GM18507 (cell line): ENCODE data around the gene TMEM91.
A peak's percentile ranks its signal among the peaks of the same experiment; 100 is the strongest.
"Not testable (repeated sequence)": the region's sequence is repeated elsewhere in the genome, so short reads cannot be mapped to it uniquely, and the experiment has no call there.

Experiments used
- DNase-seq: peaks from one replicate; pipeline ENCODE4 v3.0.0; 2011; ENCODE audit warnings: low read depth; ENCODE audit not compliant: insufficient read length; ENCODE audit errors: extremely low spot score
- FAIRE-seq: peaks from 2 replicates; lab custom pipeline; 2011; peaks lifted over from hg19 to GRCh38; lab: Jason Lieb, UNC

Gene TMEM91

DNA sequence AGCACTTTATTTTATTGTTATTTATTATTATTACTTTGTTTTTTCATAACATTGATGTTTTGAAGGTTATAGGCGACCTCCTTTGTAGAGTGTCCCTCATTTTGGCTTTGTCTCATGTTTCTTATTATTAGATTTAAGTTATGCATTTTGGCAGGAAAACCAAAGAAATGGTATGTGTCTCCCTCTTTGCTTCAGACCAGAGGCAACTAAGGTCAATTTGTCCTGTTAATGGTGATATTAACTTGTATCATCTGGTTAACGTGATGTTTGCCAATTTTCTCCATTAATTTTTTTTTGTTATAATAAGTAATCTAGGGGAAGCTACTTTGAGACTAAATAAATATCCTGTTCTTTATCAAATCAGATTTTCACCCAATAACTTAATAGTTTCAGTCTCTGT, 3.8 kb upstream of the TMEM91 start:
- no peak for FAIRE-seq
- no peak for DNase-seq

GRCh38 chr19:41373993-41374392, 2.3 kb upstream of the TMEM91 start:
- no peak for DNase-seq
- FAIRE-seq, result no peak

DNA sequence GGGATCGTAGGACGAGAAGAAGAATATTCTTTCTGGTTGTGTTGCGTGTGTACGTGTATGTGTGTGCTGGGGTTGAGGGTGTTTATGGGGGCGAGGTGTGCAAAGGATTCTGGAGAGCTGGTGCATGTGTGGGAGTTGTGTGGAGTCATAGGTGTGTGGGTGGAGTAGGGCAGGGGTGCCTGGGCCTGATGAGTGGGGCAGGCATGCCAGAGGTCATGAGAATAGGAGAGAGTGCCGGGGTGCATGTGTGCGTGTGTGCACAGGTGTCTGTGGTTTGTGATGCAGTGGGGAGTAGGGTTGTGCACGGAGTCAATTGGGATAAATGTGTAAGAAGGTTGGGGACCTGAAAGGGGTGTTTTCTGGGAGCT, 649 bp downstream of the TMEM91 start:
- FAIRE-seq, result no peak
- no peak for DNase-seq

GRCh38 chr19:41377977-41378709, 1.8 kb downstream of the TMEM91 start:
- DNase-seq, result peak; percentile 14
- FAIRE-seq, result peak; percentile 60

DNA sequence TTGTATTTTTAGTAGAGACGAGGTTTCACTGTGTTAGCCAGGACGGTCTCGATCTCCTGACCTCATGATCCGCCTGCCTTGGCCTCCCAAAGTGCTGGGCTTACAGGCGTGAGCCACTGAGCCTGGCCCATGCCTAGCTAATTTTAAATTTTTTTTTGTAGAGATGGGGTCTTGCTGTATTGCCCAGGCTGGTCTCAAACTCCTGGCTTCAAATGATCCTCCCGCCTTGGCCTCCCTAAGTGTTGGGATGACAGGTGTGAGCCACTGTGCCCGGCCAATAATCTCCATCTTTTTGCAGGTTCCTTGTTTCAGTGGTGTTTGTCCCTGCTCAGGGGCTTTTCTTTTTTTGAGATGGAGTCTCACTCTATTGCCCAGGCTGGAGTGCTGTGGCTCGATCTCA, 5.2 kb downstream of the TMEM91 start:
- not testable (repeated sequence) for FAIRE-seq, DNase-seq

DNA sequence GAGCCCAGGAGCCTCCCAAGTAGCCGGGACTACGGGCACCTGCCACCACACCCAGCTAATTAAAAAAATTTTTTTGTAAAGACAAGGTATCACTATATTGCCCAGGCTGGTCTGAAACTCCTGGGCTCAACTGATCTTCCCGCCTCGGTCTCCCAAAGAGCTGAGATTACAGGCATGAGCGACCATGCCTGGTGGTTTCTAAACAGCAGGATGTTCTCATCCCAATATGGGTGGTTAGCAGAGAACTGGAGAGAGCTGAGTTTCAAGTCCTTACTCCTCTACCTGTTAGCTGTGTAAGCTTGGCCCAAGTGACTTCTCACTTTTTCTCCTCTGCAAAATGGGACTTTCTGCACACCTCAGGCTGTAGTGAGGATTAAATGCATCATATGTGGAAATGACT, 8.0 kb downstream of the TMEM91 start:
- DNase-seq, result no peak
- FAIRE-seq, result no peak

GRCh38 chr19:41386442-41386841, 10.1 kb downstream of the TMEM91 start:
- DNase-seq (no peak), FAIRE-seq (no peak)

DNA sequence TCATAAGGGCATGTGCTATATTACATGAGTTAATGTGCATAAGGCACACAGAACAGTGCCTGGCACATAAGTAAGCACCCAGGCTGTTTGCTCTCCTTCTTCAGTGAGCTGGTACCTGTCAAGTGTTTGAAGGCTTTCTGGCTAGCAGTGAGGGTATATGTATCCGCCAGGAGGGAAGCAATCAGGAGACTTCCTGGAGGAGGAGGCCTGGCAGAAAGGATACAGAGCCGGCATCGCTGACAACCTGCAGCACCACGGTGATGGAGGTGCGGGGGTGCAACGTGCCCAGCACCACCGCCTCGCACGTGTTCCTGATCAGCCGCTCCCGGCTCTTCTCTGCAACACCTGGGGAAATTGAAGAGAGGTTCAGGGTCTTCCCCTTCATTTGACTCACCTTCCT, 15.3 kb downstream of the TMEM91 start:
- FAIRE-seq, result no peak
- no peak for DNase-seq

DNA sequence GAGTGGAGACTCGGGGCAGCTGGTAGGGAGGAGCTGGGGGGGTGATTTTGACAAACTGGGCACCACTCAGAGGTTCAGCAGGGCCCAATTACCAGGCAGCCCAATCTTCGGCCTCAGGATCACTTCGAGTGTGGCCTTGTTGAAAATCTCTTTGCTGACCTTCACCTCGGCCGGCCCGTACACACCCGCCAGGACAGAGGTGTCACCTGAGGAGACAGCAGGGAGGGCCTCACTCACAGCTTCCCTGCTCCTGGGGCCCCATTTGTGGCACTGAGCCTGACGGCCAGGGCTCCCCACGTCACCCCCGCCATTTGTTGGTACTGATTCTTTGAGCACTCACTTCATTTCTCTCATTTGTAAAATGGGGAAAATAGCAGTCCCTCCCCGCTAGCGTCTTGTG, 16.4 kb downstream of the TMEM91 start:
- DNase-seq, result no peak
- FAIRE-seq, result no peak

DNA sequence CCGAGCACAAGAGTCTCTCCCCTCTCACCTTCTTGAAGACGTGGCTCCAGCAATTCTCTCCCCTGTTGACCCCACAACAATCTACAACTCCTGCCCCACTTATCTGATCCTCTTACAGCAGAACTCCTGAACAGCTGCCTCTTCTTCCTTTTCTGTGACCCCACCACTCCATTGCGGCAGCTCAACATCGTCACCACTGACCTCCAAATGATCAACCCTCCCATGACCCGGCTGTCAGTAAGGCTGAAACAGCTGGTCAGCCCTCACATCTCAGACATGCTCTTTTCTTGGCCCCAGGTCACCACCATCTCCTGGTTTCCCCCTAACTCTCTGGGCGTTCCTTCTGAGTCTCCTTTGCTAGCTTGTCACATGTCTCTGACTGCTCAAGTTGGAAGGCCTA, 19.0 kb downstream of the TMEM91 start:
- FAIRE-seq (no peak), DNase-seq (no peak)

GRCh38 chr19:41397086-41398049, 21.0 kb downstream of the TMEM91 start, which contains the start of the genes BCKDHA and EXOSC5:
Gene BCKDHA (plus strand): TSS chr19:41397818. CDS start chr19:41397828, 10 bp downstream.
Gene EXOSC5 (minus strand): TSS chr19:41397359. CDS start chr19:41397328, 31 bp downstream.
- DNase-seq (peak; percentile 97), FAIRE-seq (peak; percentile 99)

DNA sequence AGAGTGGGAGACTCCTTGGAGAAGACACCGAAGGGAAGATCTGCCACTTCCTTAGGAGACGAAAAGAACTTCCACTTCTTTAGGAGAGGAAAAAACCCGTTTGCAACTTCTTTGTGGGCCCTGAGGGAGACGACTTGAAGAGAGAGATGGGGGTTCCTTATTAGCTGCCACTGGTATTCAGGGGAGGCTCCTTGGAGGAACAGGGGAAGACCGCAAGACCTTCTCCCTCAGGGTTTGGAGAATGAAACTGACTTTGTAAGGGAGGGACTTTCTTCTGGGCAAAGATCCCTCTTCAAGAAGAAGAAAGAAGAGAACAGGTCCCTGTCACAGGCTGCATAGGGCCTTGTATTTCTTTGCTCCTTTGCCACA, 21.7 kb downstream of the TMEM91 start:
- no peak for DNase-seq
- no peak for FAIRE-seq

GRCh38 chr19:41398598-41398997, 22.3 kb downstream of the TMEM91 start:
- FAIRE-seq, result no peak
- no peak for DNase-seq

DNA sequence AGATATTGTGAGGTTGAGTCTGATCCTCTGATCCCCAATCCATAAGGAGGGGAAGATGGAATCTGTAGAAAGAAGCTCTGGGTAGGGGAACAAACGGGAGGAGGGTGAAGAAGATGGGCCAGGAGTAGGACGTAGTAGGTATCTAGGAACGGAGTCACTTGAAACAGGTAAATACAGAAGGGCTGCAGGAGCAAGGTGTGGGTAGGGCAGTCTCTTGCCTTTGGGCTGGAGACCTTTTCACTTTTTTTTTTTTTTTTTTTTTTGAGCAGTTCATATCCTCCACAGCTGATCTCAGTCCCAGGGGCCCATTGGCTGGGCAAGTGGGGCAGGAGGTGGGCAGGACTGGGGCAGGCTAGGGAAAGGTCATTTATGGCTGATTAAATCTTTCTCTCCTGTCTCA, 22.8 kb downstream of the TMEM91 start:
- DNase-seq, result no peak
- FAIRE-seq, result no peak

- FAIRE-seq (no peak), DNase-seq (no peak)
These were observed 23.2 kb downstream of the TMEM91 start for GRCh38 chr19:41399525-41399924.

DNA sequence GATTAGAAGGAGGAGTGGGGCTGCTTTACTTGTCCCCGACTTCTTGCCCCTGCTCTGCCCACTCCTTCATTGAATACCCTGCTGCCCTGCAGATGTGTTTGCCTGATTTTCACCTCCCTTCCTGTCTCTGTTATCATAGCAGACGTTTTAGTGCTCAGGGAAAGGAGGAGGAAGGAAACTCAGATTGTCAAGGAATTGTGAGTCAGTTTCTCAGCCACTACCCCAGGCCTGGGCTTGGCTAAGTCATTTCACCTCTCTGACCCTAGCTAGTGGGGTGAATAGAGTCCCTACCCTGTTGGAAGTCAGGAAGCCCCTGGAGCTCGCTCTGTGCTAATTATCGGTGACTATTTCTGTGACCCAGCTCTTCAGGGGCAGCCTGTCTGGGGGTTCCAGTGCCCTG, 25.1 kb downstream of the TMEM91 start:
- no peak for FAIRE-seq
- no peak for DNase-seq

DNA sequence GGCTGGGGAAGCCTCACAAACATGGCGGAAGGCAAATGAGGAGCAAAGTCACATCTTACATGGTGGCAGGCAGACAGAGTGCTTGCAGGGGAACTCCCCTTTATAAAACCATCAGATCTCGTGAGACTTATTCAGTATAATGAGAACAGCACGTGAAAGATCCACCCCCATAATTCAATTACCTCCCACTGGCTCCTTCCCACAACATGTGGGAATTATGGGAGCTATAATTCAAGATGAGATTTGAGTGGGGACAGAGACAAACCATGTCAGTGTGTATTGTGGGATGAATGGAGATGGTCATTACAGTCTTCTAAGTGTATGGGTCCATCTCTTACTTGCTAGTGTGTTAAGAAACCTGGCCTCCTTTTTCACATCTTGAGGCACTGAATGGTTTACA, 25.7 kb downstream of the TMEM91 start:
- FAIRE-seq (no peak), DNase-seq (no peak)

DNA sequence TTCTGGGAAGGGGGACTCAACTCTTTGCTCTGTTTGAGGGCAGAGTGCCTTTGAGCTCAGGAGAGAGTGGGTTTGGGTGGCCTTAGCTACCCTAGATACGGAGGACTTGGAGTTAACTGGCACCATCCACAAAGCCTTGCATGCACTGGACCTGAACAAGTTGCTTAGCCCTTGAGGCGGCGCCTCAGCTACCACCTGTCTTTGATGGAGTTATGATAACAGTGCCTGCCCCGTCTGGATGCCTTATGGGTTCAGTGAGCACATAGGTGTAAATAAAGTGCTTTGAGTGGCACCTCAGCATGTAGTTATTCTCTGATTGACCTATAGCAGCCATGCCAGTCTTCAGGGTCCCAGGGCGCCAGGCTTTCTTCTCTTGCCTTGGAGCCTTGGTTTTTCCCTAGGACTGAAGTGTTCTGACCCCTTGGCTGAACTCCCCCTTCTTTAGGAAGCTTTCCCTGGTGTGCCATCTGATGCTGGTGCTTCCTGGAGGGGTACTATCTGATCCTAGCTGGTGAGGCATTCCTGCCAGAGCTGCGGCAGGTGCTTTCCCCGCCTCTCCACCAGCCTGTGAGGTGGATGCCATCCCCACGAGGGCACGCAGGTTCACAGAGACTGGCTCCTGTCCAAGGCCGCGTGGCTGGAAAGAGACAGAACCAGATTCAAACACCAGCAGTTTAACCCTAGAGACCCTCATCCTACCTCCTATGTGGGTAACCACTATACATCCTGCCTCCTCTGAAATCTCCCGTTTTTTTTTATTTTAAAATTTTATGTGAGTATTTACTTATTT, 27.0 kb downstream of the TMEM91 start:
- DNase-seq (no peak), FAIRE-seq (no peak)

DNA sequence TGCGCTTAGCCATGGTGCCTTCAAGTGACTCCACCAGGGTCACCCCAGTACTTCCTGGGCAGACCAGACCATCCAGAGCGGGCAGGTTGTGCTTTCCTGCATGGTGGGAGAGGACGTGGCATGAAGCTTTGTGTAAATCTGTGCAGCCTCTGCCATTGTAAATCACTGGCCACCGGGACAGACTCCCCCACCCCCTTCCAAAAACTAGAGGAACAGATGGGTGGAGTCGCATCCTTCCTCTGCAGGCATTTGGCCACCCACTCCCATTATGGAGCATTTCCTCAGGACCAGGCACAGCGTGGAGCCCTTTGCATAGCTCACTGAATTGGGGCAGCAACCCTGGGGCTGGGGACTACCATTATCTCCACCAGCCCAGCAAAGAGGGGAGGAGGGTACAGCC, 29.4 kb downstream of the TMEM91 start:
- DNase-seq (no peak), FAIRE-seq (no peak)

GRCh38 chr19:41407271-41407670, 30.9 kb downstream of the TMEM91 start:
- DNase-seq (no peak), FAIRE-seq (no peak)
